LoVo (cell line): ENCODE measurements around the gene CDIP1.
"Not testable (repeated sequence)": the region's sequence is repeated elsewhere in the genome, so short reads cannot be mapped to it uniquely, and the experiment has no call there.

Experiments used
- DNase-seq: peaks from one replicate; pipeline ENCODE4 v3.0.0-alpha.2; 2016; ENCODE audit warnings: low spot score

Gene CDIP1

DNA sequence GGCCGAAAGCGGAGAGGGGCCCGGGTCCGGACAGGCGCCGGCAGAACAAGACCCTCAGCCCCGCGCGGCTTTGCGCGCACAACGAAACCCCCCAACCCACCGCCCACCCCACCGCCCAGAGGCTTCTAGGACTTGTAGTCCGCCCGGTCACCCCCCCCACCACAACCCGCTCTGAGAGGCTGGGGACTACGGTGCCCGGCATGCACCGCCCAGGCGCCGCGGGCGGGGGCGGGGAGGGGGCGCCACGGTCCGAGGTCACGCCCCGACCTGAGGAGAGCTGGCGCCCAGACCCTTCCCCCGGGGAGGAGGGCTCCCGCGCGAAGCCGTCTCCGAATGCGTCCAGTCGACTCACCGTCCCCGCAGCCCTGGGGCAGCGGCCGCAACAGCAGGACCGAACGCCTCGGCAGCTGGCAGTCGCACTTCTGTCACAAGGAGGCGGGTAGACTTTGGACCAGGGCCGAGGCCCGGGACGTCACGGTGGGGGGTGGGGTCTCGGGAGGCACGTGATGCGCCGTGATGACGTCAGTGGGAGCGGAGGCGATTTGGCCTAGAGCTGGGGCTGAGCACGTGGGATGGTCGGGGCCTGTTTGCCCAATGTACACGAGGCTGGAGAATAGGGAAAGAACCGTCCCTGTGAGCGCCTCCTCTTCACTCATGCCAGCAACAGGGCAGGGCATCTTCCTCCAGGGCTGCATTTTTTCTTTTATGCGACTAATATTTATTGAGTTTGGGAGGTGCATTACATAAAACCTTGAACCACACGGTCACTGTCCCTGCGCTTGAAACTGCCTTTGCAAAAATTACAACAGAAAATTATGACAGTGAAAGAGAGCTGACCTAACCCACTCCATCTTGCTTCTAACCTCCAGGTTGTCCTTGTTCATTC is at the start of gene CDIP1:
Gene CDIP1 (minus strand): TSS at position 424 of the 886 bp plus-strand sequence. CDS start 24,643 bp downstream, outside the sequence.
- no peak for DNase-seq

DNA sequence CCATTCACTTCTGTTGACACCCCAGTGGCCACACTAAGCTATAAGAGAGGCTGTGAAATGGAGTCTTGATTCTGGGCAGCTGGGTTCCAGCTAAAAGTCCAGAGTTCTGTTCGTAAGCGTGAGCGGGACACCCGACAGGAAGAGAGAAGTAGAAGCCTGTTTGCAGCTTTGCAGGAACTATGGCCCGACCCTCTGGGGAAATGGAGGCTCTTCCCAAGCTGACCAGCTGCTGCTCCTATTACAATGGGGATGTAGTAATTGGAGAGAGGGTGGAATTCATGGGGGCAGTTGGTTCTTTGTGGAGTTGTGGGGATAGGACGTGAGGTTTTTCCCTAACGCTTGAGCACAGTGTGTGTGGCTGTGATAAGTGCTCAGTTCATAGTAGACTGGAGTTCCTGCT is 47.7 kb upstream of the CDIP1 start:
- DNase-seq, result no peak

DNA sequence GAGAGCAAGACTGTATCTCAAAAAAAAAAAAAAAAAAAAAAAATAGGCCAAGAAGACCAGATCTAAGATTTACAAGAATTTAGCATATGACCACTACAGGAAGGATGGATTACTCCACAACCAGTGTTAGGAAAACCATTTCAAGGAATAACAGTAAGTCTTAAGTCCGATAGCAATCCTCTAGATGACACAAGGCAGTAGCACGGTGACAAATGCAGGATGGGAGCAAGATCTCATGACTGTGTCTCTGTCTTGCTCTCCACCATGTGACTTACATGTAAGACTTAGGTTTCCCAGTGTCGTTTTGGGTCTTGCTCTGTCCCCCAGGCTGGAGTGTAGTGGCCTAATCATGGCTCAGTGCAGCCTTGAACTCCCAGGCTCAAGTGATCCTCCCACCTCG is 45.3 kb upstream of the CDIP1 start:
- no peak for DNase-seq

DNA sequence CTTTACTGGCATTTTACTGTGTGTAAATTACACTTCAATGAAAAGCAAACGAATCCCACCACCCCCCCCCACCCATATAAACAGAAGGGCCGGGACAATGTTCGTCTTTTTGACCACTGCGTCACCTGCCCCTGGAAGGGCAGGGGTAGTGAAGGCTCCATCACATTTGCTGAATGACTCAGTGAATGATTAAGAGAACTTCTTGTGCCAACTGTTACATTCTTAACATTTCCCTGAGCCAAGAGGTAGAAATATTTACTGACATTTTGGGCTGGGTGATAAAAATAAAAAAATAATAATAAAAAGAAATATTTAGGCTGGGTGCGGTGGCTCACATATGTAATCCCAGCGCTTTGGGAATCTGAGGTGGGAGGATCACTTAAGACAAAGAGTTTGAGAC is 41.7 kb upstream of the CDIP1 start:
- DNase-seq, result no peak

DNA sequence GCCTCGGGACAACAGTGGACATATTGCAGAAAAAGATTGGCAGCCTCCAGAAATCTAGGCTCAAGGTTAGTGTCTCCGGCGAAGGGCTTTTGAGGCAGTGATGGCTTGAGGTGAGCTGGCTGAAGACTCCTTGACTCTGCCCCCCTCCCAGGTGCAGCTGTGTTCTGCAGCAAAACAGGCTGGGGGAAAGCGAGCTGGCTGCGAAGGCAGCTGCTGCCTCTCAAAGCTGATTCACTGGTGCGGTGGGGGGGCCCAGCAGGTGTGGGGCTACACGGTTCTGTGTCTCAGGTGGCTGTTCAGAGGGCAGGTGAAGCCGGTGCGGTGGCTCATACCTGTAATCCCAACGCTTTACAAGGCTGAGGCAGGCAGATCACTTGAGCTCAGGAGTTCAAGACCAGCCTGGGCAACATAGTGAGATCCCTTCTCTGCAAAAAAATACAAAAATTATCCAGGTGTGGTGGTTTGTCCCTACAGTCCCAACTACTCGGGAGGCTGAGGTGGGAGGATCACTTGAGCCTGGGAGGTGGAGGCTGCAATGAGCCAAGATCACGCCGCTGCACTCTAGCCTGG is 40.5 kb upstream of the CDIP1 start:
- DNase-seq, result no peak

DNA sequence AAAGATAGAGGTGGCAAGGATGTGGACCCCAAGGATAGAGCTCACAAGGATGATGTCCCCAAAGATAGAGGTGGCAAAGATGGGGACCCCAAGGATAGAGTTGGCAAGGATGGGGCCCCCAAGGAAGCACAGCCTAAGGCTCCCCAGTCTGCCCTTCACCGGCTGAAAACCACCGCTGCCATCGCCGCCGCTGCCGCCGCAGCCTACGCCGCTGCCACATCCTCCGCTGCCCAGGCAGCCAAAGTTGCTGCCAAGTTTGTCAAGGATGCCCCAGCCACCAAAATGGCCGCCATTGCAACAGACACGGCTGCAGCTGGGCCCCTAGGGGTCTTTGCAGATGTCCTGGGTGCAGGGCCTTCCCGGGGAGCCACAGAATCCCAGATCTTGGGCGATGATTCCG is 37.4 kb upstream of the CDIP1 start:
- DNase-seq, result no peak

DNA sequence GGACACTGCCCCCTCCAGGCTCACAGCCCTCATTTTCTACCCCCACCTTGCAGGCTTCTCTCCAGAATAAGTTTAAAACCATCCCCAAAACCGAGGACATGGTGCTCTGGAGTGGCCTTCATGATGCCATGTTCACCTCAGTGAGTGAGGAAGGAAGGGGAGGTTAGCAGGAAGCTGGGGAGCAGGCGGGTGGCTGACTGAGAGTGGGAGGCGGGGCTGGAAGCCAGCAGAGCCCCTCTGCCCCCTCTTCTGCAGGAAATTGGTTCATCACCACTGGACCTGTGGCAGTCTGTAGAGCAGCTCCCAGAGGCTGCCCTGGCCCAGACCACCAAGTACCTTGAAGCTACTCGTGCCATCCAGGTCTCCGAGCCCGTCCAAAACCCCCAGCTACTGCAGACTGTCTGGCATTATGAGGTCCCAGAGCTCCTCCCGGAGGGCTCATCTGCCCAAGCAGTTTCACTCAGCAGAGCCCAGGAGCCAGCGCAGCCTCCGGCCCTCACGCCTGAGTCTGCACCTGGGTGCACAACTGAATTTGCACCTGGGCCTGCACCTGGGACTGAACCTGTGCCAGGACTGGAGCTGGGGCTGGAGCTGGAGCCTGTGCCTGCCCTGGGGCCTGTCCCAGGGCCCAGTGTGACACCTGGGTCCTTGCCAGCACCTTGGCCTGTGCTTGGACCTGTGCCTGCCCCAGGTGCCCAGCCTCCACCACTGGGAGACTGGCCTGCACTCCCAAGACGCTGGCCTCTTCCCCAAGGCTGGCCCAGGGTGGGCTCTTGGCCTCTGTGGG is 36.5 kb upstream of the CDIP1 start:
- no peak for DNase-seq

DNA sequence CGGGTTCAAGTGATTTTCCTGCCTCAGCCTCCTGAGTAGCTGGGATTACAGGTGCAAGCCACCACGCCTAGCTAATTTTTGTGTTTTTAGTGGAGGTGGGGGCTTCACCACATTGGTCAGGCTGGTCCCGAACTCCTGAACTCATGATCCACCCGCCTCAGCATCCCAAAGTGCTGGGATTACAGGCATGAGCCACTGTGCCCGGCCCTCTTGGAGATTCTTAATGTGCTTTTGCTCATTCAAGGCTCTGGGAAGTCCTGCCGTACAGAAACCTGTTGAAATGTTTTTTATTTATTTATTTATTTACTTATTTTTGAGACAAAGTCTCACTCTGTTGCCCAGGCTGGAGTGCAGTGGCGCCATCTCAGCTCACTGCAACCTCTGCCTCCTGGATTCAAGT is 35.4 kb upstream of the CDIP1 start:
- not testable (repeated sequence) for DNase-seq

DNA sequence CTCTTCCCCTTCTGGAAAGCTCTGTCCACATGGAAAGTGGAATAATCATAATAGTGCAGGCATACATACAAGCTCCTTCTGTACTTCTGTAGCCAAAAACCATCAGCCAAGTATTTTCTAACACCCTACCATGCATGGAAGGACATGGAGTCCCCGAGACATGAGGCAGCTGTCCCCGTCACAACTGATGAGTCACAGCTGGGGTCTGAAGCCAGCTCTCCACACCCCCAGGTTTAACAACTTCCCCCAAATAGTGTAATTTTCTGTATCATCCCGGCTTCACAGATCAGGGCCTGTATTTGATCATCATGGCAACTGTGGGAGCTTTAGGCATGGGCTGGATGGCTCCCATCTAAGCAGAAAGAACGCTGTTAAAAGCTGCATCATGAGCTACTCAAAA is 34.1 kb upstream of the CDIP1 start:
- no peak for DNase-seq

DNA sequence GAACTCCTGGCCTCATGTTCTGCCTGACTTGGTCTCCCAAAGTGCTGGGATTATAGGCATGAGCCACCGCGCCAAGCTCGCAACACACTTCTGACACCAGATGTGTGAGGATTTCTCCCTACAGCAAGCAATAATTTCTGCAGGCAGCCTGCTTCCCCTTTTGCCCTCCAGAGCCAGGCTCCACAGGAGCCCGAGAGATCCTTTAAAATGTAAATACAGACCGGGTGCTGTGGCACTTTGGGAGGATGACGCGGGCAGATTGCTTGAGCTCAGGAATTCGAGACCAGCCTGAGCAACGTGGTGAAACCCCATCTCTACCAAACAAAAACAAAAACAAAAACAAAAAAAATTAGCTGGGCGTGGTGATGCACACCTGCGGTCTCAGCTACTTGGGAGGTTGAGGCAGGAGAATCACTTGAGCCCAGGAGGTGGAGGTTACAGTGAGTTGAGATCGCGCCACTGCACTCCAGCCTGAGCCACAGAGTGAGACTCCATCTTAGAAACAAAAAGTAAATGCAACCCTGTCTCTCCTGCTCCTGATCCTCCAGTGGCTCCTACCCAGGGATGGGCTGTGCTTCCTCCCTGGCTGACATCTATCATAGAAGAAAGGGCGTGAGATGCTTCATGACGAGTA is 32.2 kb upstream of the CDIP1 start:
- DNase-seq, result no peak

DNA sequence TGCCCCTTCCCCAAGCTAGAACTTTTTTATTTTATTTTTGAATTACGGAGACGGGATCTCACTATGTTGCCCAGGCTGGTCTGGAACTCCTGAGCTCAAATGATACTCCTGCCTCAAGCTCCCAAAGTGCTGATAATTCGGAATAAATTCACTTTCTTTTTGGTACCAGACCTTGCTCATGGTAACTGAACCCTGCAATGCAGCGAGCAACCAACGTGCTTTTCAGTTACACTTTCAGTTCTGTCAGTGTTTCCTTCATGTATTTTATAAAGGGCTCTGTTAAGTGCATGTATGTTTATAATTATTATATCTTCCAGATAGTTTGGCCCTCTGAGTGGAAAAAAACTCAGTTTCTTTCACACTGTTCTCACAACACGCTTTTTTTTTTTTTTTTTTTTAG is 31.5 kb upstream of the CDIP1 start:
- no peak for DNase-seq

DNA sequence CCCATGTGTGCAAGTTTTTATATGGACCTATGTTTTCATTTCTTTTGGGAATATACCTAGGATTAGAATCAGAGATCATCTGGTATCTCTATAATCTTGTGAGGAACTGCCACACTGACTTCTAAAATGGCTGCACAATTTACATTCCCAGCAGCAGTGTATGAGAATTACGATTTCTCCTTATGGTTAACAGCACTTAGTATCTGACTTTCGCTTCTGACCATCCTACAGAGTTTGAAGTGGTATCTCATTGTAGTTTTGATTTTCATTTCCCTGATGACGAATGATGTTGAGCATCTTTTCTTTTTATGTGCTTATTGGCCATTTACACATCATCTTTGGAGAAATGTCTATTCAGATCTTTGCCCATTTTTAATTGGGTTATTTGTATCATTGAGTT is 27.6 kb upstream of the CDIP1 start:
- no peak for DNase-seq

DNA sequence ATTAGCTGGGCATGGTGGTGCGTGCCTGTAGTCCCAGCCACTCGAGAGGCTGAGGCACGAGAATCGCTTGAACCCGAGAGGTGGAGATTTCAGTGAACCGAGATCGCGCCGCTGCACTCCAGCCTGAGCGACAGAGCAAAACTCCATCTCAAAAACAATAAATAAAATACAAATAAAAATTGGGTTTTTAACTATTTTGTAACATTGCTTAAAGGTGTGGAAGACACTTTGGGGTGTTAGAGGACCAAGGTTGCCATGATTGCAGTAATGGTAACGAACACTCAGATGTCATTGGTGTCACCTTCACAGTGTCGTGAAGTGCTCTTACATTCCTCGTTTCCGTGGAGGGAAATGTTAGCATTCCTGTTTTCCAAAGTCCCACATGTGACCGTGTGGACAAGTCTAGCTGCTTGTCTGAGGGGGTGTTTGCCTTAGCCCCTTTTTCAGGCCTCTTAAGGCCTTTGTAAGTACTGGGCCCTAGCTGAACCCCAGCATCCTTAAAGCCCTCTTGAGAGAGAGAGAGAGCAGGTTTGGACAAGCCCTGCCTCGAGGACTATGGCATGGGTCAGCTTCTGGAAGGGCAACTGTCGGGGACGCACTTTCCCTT is 26.2 kb upstream of the CDIP1 start:
- DNase-seq, result no peak

DNA sequence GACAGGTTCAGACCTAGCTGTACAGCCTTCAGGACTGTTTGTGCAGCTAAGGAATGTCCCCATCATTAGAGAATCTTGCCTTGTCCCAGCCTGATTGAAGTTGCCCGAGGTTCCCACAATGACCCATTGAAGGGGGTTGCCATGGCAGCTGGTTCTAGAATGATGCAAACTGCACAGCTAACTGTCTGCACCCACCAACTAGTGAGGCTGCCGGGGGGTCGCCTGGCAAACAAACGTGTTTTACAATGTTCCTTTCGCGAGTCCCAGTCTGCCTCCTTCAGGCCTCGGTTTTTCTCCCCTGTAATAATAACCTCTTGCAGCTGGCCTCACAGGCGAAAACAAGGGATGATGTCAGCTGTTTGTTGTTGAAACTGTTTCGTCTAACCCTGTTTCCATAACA is 23.0 kb upstream of the CDIP1 start:
- DNase-seq, result no peak

DNA sequence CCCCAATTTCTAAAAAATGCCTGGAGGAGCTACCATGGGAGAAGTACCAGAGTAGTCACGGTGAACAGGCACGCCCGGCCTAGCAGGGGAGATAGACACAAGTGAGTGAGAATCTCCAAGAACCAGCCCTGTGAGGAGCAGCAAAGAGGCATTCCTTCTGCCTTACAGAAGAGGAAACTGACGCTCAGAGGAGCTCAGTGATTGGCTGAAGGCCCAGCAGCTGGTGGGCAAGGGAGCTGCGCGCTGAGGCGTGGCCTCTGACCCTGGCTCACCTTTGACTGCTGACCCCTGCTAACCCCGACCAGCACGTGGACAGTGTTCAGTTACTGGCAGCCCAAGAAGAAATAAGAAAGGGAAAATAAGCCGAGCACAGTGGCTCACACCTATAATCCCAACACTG is 19.4 kb upstream of the CDIP1 start:
- DNase-seq, result no peak

DNA sequence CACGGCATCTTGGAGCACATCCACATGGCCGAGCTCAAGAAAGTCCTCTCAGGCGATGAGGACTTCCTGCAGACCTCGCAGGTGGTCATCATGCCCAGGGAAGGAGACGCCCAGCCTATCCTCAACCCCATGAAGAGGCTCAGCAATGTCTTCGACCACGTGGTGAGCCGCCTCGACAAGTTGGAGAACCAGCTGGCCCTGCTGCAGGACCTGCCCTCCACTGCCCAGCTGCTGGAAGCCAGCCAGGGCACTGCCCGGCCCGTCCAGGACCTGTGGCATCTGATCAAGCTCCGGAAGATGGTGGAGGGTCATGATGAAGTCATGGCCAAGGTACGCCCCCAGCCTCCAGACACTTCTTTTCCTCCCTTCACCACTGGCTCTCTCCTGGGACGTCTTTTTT is 18.0 kb upstream of the CDIP1 start:
- DNase-seq, result no peak

DNA sequence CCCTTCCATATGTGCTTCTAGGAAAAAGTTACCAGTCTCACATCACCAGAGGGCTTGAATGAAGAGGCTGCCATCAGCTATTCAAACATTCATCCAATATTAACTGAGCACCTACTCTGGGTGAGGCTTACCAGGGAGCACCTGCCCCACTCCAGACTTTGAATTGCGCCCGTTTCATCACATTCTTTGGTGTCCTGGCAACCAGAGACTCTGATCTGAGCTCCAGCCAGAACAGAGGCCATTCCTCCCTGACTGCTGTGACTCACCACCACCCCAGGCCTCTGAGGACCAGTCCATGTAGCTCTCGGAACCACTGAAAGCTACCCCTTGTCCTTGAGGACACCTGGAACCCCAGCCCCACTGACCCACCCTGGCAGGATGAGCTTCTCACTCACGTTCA is 17.5 kb upstream of the CDIP1 start, which contains the start of gene C16orf96:
Gene C16orf96 (plus strand): TSS at position 229 of the 400 bp plus-strand sequence. CDS start 150 bp downstream, at position 379.
- DNase-seq, result no peak

DNA sequence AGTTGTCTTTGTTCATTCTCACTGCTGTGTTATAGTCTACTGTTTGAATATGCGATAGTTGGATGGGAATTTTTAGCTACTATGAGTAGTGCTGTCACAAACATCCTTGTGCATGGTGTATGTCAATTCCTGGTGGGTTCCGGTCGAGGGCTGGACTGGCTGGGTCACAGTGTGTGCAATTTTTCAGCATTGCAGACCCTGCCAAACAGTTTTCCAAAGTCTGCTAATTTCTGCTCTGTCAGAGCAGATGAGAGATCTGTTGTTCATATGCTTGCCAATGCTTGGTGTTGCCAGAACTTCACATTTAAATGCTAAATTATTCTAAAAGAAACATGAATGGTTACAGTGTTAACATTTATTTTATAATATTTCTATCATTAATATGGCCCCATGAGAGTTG is 14.0 kb upstream of the CDIP1 start:
- DNase-seq, result no peak

DNA sequence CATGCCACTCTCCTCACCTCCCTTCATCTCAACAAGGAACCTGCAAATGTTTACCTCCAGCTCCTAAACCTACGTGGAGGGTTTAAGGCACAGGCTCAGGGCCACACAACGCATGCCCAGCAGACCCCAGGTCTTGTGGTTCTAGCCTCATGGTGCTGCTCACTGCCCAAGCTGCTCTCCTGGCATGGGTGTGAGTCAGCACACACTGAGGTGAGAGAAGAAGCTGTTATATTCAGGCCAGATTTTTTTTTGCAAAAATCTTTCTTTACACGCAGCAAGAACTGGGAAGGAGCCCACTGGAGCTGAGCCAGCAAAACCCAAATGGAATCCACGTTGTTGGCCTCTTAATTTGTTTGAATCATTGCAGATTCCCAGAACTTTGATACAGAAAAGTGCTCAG is 12.0 kb upstream of the CDIP1 start:
- DNase-seq, result no peak

DNA sequence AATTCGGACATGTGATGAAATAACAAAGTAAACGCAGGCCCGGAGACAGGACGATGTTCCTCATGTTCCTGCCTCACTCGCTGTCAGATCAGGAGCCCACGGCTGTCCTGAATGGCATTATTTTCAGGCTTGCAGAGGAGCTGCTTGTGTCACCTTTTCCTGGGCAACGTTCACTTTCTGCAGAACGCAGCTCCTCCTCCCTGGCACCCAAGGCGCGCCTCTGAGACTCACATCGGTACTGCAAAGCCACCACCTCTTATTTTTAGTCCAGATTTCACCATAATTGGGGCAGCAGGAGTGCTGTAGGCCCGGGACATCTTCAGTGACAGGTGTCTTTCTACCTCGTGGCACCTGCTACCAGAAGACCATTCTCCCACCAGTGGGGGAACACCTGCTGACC is 9.6 kb upstream of the CDIP1 start:
- DNase-seq, result no peak

DNA sequence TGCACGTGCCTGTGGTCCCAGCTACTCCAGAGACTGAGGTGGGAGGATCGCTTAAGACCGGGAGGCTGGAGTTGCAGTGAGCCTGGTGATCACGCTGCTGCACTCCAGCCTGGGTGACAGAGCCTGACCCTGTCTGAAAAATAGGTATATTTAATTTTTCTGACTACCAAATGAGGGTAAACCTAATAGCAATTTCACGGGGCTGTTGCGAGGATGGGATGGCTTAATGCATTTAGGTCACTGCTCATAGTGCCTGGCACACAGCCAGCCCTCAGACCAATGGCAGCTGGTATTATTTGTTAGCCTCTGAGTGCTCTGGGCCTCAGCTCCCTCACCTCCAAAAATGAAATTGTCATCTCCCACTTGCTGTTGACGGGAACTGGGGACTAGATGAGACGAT is 5.9 kb upstream of the CDIP1 start:
- DNase-seq, result no peak

DNA sequence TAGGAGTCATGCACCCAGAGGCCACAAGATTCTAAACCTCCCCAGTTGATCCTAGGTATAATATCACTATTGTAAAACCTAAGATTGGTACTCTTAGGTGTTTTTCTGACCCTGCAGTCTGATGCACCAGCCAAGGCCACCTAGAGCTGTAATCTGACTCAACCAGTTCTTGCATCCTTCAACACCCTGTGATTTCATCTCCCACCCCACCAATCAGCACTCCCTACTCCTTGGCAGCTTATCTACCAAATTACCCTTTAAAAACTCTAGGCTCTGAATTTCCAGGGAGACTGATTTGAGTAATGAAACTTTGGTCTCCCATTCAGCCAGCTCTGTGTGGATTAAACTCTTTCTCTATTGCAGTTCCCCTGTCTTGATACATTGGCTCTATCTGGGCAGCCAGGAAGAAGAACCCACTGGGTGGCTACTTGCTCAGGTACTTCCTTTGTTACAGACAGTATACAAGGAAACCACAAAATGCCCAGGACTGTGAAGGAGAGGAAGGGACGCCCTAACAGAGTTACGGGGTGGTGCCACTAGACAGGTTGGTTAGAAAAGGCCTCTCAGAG is 1.2 kb upstream of the CDIP1 start:
- no peak for DNase-seq
